Measurements from ENCODE around the gene TRPV4.

GRCh38 chr12:109736552-109737108 is 96.6 kb downstream of the TRPV4 start:
- TF ChIP-seq POLR2A (IDR thresholded peaks at IDR 0.05; ENCODE audit: low read depth, low read length) (no peak), CTCF (IDR thresholded peaks at IDR 0.05; ENCODE audit: extremely low read depth in 1 of 2, insufficient read depth in 1 of 2, low read depth in 1 of 2, low read length in 2 of 2) (no peak), POLR2AphosphoS5 (IDR thresholded peaks at IDR 0.05; ENCODE audit: insufficient read depth, low read depth, low read length) (no peak), MAX (IDR thresholded peaks at IDR 0.05; ENCODE audit: insufficient read depth, insufficient read length) (no peak)

Measured in endothelial cell of umbilical vein (primary cell).